NCI-H526 treated with DMSO at 0.1 percent for 48 hours (cell line): ENCODE measurements around the gene PSMD5.

Source experiments
- DNase-seq: peaks from one replicate; lab custom pipeline; 2025; lab: John Stamatoyannopoulos, UW

The PSMD5 gene

DNA sequence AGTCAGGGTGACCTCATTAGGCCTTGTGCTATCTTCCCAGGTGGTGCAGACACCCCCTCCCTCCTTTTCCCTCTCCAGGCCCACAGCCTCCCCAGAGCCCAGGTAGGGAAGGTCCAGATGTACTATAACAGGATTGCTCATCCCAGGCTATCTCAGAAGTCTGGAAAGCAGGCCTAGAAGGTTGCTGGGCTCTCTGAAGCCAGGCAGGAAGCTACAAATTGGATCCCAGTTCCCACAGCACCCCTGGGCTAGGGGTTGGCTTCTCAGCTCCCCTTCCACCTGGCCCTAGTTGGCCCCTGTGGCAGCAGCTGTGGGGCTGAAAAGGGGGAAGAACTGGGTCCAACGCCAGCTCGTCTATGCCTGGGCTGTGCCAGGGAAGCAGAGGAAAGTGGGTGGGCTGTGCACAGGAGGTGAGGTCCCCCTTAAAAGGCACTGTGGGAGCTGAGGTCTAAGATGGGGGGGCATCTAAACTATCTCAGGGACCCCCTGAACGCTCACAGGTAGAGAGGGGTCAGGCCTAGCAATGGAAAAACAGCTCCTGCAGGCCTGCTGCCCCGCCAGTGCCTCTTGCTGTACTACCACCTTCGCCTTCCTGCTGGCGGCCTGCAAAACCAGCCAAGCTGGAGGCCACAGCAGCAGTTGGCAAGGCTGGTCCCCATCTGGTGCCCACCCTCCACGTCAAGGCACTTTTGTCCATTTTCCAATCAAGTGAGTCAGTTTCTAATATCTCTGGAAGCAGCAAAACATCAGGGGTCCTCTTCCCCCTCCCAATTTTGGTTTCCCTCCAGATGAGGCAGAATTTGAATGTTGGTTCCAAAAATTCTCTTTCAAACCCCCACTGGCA, 13.3 kb upstream of the PSMD5 start:
- DNase-seq = no peak

DNA sequence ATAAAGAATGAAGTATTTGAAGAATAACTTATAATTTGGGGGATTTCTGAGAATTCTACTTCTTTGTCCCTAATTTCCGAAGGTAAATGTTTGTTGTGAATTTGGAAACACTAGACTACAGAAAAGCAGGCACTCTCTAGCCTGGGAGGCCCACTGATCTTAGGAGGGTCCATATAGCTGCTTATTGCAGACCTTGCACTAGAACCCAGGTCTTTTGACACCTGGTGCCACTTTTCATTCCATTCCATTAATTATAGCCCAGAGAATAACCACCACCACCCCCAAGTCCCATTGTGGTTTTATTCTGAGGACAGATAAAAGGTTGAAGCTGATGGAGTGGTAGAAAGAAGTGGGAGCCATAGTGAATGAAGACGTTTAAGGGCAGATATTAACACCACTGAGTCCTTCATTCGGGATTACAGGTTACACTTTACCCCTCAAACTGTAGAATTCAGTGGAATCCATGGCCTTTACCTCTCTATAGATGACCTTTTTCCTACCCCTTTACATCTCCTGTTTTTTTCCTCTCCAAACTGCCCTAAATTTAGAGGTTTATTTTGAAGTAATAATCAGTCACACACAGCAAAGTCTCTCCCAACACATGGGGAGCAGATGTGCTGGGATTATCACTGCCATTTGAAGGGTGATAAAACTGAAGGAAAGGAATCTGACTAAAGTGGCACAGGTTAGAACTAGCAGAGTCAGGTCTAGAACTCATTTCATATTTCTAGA, 12.0 kb upstream of the PSMD5 start:
- no peak for DNase-seq

GRCh38 chr9:120853198-120853597, 10.5 kb upstream of the PSMD5 start:
- DNase-seq = no peak

GRCh38 chr9:120852240-120853010, 9.7 kb upstream of the PSMD5 start:
- no peak for DNase-seq

GRCh38 chr9:120851449-120851848, 8.7 kb upstream of the PSMD5 start:
- DNase-seq = no peak

GRCh38 chr9:120850315-120850714, 7.6 kb upstream of the PSMD5 start:
- DNase-seq = no peak

- no peak for DNase-seq
Measured at GRCh38 chr9:120846906-120847305, 4.2 kb upstream of the PSMD5 start.

DNA sequence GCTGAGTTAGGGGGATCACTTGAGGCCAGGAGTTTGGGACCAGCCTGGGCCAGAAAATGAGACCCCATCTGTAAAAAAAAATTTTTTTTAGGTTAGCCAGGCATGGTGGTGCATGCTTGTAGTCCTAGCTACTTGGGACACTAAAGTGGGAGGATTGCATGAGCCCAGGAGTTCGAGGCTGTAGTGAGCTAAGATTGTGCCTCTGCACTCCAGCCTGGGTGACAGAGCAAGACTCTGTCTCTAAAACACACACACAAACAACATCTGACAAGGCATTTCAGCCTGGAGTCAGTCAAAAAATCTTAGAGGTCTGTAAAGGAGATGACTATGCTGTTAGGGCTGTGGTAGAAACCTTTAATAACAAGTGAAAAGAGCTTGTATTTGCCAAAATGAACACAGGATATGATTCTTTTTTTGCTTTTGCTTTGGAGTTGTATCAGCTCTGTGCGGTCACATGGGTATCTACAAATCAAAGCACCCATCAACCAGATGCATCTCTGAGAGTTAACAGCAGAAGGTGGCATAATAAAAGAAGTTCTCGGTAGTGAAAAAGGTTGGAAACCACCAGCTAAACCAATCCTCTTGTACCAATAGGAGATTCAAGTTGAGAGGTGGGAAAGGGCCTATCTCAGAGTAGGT, 3.6 kb upstream of the PSMD5 start:
- DNase-seq = no peak

GRCh38 chr9:120845255-120845654, 2.5 kb upstream of the PSMD5 start:
- no peak for DNase-seq

DNA sequence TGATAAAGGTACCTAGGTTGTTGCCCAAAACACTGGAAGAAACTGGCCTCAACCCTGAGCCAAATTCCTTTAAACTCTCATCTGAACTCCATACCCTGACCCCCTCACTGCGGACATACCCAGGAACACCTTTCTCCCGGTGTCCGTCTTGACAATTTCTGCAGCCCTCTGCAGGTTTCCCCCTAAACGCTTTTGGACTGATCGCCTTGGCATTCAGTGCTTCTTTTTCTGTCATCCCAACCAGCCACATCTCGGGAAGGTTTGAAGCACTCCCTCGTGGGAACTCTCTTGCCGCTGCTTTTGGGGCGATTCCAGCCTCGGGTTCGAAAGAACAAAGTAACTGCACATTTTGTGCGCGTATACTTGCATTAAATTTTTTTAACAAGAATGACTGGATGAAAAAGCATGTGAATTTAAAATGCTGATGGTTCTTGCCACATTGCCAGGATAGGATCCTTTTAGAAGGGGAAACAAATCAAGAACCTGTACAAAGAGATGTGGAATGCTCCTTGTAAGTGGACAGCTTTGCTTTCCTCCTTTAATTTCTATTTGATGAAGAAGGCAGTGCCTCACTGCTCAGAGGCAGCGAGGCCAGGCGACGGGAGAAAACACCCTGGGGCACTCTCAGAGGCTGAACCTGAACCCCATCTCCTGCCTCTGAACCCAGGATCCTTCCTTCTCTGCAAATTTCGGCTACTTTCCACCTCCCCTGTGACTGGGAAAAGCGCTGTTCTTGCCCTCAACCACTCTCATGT, 615 bp downstream of the PSMD5 start:
- DNase-seq = no peak

- no peak for DNase-seq
Measured at GRCh38 chr9:120839146-120839545, 3.6 kb downstream of the PSMD5 start.

DNA sequence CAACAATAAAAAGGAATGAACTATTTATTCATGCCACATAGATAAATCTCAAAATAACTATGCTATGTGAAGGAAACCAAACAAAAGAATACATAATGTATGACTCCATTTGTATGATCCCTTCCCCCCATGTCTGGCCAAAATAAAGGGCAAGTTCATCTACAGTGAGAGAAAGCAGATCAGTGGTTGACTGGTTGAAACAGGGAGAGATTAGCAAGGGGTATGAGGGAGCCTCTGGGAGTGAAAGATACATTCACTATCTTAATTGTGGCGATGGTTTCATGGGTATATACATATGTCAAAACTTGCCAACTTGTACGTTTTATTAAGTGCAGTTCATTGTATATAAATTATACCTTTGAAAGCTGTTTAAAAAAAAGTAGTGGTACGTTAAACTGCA, 4.8 kb downstream of the PSMD5 start:
- DNase-seq = no peak

DNA sequence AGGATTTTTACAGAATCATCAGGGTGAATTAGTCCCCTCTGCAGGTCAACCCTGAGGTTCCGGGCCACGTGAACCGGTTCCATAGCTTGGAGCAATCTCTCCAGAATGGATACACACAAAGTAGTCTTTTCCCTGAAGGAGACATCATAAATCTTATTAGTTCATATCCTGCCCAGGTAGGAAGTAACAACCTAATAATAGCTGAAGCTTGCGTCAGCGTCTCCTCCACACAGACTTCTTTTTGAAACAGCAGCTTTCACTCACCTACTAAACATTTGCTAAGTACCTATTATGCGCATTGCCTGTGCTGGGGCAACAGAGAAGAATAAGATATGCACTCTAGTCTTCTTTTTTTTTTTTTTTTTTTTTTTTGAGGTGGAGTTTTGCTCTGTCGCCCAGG, 9.4 kb downstream of the PSMD5 start:
- no peak for DNase-seq

DNA sequence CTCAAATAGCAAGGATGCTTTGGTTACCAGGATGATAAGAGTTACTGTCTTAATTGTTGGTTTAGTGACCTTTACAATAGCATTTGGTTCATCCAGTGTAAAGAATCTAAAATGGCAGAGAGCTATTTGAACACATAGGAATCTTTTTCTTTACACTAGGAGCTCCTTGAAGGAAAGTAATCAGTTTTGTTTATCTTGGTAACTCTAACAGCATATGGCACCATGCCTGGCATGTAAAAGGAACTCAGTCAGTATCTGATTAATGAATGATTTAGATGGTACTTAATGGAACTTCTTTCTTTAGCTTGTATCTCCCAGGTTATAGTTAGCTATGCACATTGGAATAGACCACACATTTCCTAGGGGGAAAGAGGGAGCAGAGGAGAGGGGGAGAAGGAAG, 9.9 kb downstream of the PSMD5 start:
- no peak for DNase-seq

GRCh38 chr9:120830865-120831264, 11.9 kb downstream of the PSMD5 start:
- DNase-seq = no peak

- no peak for DNase-seq
Measured at GRCh38 chr9:120830151-120830550, 12.6 kb downstream of the PSMD5 start.

- no peak for DNase-seq
Measured at GRCh38 chr9:120829650-120830049, 13.1 kb downstream of the PSMD5 start.

DNA sequence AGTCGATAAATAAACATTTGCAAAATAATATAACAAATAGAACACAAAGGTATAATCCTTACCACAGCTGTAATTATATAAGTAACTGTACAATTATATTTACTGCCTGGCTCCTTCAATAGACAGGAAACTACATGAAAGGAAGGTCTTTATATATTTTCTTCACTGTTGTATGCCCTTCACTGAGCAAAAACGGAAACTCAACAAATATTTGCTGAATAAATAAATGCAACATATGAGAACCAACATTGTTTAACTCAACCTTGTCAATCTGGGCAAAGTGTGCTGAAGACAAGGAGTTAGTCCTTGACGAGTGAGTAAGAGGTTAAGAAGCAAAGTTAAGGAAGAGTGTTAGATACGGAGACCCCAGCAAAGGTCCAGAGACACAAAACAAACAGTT, 22.6 kb downstream of the PSMD5 start:
- no peak for DNase-seq

GRCh38 chr9:120818595-120818994, 24.1 kb downstream of the PSMD5 start:
- no peak for DNase-seq

- DNase-seq = no peak
Measured at GRCh38 chr9:120815075-120815474, 27.6 kb downstream of the PSMD5 start.

DNA sequence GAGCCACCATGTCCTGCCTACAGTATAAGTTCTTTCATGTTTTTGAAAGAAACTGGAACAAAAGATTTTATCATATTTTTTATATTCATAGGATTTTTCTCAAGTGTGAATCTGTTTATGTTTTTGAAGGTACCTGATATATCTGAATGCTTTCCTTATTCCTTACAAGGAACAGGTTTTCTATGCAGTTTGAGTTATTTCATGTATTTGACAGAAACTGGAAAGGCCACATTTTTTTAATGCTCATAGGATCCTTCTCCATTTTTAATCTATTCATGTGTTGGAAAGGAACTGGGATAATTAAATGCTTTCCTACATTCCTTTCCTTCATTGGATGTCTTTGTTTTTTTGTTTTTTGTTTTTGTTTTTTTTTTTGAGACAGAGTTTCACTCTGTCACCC, 33.8 kb downstream of the PSMD5 start:
- DNase-seq = no peak
